ENCODE measurements around the gene GTF2IRD1. TPM values are rescaled to one million over a fixed set of nuclear protein-coding genes. Genes with fewer than 3 reads are reported as not detected.
A peak's percentile ranks its signal among the peaks of the same experiment; 100 is the strongest.

The GTF2IRD1 gene
- total RNA-seq, 4 donors from 2014 or later: 11.5 to 39.1 (median 22.5) TPM

DNA sequence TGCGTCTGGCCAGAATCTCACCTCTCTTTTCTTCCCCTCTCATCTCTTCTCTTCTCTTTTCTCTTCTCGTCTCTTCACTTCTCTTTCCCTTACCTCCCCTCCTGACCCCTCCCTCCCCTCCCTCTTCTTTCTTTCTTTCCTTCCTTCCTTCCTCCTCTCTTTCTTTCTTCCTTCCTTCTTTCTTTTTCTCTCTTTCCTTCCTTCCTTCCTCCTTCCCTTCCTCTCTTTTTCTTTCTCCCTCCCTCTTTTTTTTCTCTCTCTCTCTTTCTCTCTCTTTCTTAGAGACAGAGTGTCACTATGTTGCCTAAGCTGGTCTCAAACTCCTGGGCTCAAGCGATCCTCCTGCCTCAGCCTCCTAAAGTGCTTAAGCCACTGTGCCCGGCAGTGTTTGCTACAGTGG lies 4.6 kb upstream of the GTF2IRD1 start:
- Histone ChIP-seq H3K36me3 (no peaks in the 10 kb centered on the region), H3K4me3 (no peak overlapping the region), H3K9me3 (no peaks in the 10 kb centered on the region), H3K27ac (no peak overlapping the region), H3K27me3 (no peaks in the 10 kb centered on the region), H3K4me1 (no peaks in the 10 kb centered on the region)
- intact Hi-C loops (cut with DNase I; ENCODE audit: low total_unique reads): no loop called here
- no peak for DNase-seq
- TF ChIP-seq POLR2A (IDR thresholded peaks at IDR 0.05): no peak
- TF ChIP-seq, protein P1, sequence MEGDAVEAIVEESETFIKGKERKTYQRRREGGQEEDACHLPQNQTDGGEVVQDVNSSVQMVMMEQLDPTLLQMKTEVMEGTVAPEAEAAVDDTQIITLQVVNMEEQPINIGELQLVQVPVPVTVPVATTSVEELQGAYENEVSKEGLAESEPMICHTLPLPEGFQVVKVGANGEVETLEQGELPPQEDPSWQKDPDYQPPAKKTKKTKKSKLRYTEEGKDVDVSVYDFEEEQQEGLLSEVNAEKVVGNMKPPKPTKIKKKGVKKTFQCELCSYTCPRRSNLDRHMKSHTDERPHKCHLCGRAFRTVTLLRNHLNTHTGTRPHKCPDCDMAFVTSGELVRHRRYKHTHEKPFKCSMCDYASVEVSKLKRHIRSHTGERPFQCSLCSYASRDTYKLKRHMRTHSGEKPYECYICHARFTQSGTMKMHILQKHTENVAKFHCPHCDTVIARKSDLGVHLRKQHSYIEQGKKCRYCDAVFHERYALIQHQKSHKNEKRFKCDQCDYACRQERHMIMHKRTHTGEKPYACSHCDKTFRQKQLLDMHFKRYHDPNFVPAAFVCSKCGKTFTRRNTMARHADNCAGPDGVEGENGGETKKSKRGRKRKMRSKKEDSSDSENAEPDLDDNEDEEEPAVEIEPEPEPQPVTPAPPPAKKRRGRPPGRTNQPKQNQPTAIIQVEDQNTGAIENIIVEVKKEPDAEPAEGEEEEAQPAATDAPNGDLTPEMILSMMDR (IDR thresholded peaks at IDR 0.05): no peak

DNA sequence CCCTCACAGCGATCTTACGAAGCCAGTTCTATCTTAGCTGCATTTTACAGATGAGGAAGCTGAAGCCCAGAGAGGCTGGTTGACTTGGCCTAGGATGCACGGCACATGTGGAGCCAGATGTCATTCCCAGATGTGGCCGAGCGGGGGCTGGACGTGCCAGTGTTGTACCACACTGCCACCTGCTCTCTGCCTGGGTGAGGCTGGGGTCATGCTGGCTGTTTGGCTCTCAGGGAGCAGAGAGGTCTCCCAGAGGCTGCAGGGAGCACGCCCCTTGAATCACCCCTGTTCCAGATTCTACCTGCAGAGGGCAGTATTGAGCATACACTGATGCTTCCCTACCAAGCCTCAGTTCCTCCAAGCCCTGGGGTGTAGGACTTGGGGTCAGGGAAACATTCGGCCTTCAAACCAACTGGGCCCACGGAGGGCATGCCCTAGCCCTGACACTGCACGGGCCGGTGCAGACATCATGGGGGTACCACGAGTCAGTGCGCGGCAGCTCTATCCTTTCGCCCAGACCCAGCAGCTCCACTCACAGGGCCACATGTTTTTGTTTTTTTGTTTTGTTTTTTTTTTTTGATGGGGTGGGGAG lies 3.8 kb upstream of the GTF2IRD1 start:
- H3K36me3 ChIP-seq: no peaks in the 10 kb centered on the region
- no peaks in the 10 kb centered on the region for H3K4me1 ChIP-seq
- peak; percentile 23 to 53 for DNase-seq
- no peak overlapping the region for H3K4me3 ChIP-seq
- H3K9me3 ChIP-seq: no peaks in the 10 kb centered on the region
- H3K27ac ChIP-seq: no peak overlapping the region
- no peak for TF ChIP-seq POLR2A (IDR thresholded peaks at IDR 0.05)
- TF ChIP-seq, protein P1 (IDR thresholded peaks at IDR 0.05): peak; percentile 62 to 73 (median 66)
- intact Hi-C loops (cut with DNase I; ENCODE audit: low total_unique reads): no loop called here
- H3K27me3 ChIP-seq: no peaks in the 10 kb centered on the region

DNA sequence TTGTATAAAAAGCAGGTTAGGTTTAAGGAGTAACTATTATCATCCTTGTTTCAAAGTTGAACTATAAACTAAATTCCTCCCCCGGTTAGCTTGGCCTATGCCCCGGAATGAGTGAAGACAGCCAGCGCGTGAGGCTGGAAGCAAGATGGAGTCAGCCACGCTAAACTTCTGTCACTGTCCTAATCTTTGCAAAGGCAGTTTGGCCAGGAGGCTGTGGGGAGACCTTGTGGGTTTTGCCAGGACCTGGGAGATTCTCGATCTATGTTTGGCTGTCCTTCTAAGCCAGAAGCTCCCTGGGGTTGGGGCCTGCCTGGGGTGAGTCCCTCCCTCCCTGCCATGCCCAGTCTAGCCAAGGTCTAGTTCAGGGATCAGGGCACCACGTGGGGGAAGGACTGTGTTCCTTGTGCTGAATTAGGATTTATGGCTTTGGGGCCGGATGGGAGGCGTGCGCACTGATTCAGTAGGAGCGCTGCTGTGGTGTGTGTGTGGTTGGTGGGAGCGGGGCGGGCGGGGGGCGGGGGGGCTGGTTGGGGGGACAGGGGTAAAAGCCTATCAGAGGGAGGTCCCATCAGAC lies 871 bp upstream of the GTF2IRD1 start:
- peak; percentile 77 to 86 for DNase-seq

DNA sequence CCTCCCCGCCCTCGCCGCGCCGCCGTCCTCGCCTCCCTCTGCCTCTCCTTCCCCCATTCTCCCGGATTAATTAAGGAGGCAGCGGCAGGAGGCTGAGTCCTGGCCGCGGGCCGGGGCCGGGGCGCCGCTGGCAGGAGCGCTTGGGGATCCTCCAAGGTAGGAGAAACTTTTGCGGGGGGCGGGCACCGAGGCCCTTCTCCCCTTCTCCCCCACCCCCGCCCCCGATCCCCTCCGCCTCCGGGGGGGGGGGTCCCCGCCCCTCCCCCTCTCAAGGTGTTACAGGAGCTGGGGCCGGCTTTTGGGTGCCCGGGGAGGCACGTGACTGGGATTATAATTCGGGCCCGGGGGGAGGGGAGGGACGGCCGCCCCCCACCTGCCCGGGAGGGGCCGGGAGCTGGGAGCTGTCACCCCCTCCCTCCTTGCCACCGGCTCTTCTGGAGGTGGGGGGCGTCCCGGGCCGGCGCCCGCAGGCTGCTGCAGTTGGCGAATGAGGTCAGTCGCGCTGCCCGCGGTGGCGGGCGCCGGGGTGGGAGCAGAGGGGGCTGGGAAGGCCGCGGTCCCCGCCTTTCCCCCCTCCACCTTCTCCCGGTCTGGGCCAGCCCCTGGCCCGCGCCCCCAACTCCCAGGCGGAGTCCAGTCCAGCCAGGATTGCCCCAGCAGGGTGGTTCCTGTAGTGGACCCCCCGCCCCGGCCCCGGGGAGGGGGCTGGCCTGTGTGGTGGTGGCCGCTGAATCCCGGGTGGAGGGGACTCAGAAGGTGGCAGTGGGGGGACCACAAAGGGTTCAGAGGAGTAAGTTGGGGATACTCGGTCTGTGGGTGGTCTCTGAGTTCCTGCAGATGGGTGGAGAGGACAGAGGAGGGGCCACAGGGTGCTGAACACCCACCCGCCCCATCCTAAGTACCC lies 567 bp downstream of the GTF2IRD1 start:
- no peaks in the 10 kb centered on the region for H3K36me3 ChIP-seq
- peak; percentile 45 to 58 for DNase-seq
- H3K4me1 ChIP-seq: no peaks in the 10 kb centered on the region
- H3K9me3 ChIP-seq: no peaks in the 10 kb centered on the region
- TF ChIP-seq, protein P1 (IDR thresholded peaks at IDR 0.05): no peak
- no peak for TF ChIP-seq POLR2A (IDR thresholded peaks at IDR 0.05)
- H3K4me3 ChIP-seq: peak overlapping the region; percentile 74 to 78
- intact Hi-C loops (cut with DNase I; ENCODE audit: low total_unique reads): no loop called here
- no peaks in the 10 kb centered on the region for H3K27me3 ChIP-seq
- H3K27ac ChIP-seq: peak overlapping the region; percentile 95 to 98

More for the DNA sequence above, 871 bp upstream of the GTF2IRD1 start:
- Histone ChIP-seq H3K27ac (peak overlapping the region; percentile 95 to 98), H3K4me1 (no peaks in the 10 kb centered on the region), H3K4me3 (peak overlapping the region; percentile 74 to 78), H3K9me3 (no peaks in the 10 kb centered on the region), H3K27me3 (no peaks in the 10 kb centered on the region), H3K36me3 (no peaks in the 10 kb centered on the region)
- intact Hi-C loops (cut with DNase I; ENCODE audit: low total_unique reads): no loop called here
- no peak for TF ChIP-seq POLR2A (IDR thresholded peaks at IDR 0.05)
- TF ChIP-seq, protein P1 (IDR thresholded peaks at IDR 0.05): no peak

DNA sequence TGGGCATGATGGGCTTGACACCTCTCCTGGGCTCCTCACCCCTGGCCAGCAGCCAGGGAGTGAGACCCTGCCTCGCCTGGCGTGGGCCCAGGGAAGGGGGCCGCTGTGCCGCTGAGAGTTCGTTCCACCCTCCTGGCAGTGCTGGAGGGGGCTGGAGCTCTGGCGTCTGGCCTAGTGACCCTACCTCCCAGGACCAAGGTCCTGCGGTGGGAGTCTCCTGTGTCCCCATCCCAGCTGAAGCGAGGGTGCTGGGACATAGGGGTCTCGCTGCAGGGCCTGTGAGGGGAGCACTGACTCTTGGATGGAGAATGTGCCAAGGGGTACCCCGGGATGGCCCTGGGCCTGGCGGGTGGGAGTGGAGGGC lies 1.2 kb downstream of the GTF2IRD1 start:
- intact Hi-C loops (cut with DNase I; ENCODE audit: low total_unique reads): no loop called here

More for the DNA sequence above, 1.2 kb downstream of the GTF2IRD1 start:
- peak in 1 of 2 donors; percentile 36 for DNase-seq
- no peaks in the 10 kb centered on the region for H3K4me1 ChIP-seq
- peak overlapping the region; percentile 95 to 98 for H3K27ac ChIP-seq
- TF ChIP-seq, protein P1 (IDR thresholded peaks at IDR 0.05): no peak
- no peak for TF ChIP-seq POLR2A (IDR thresholded peaks at IDR 0.05)
- no peaks in the 10 kb centered on the region for H3K27me3 ChIP-seq
- H3K36me3 ChIP-seq: no peaks in the 10 kb centered on the region
- H3K4me3 ChIP-seq: peak overlapping the region in 1 of 2 donors; percentile 78
- no peaks in the 10 kb centered on the region for H3K9me3 ChIP-seq
